B cell (primary cell): ENCODE measurements around the gene C12orf56. TPM values are rescaled to one million over a fixed set of nuclear protein-coding genes. Genes with fewer than 3 reads are reported as not detected.

Source experiments
- ATAC-seq: fragments of 200-7000 bp; cut with Tn5 transposase; one replicate; pipeline ENCODE4 v1.10.0; 2021; ENCODE audit warnings: low read depth, mild to moderate bottlenecking, moderate number of reproducible peaks, moderate library complexity
- CTCF ChIA-PET: fragments of 350-600 bp; sonication (Branson Sonifier 250); formaldehyde crosslinking; loops from one replicate; lab custom pipeline; 2021; ENCODE audit warnings: antibody characterized with exemption, inconsistent platforms; lab: Charles Lee
- POLR2A ChIA-PET: fragments of 350-600 bp; sonication (Branson Sonifier 250); formaldehyde crosslinking; loops from one replicate; lab custom pipeline; 2021; ENCODE audit warnings: antibody characterized with exemption; lab: Charles Lee
- DNase-seq: peaks from one replicate; pipeline ENCODE4 v3.0.0; 2013
- H2AFZ ChIP-seq: 2 replicates; pipeline ENCODE4 v1.6.1; 2012; ENCODE audit warnings: mild to moderate bottlenecking, low read depth, low read length; ENCODE audit not compliant: insufficient read depth, poor library complexity, severe bottlenecking
- H3K27ac ChIP-seq, 2 donors: 1 replicate in 1 of 2; 2 replicates in 1 of 2; pipeline ENCODE4 v1.5.1; 2012 to 2013; ENCODE audit warnings: low read length in 2 of 2, mild to moderate bottlenecking in 2 of 2, moderate library complexity in 1 of 2
- H3K27me3 ChIP-seq, 4 experiments: fragments of 200-600 bp in 1 of 4; sonication (generic) in 1 of 4; replicated peaks in 1 of 4; 1 replicate in 2 of 4; 2 replicates in 2 of 4; pipeline versions ENCODE4 v1.6.1 to v1.7.0; 2013 to 2016; ENCODE audit warnings: low read length in 3 of 4, mild to moderate bottlenecking in 2 of 4, mixed read lengths in 1 of 4, moderate library complexity in 1 of 4; ENCODE audit not compliant: insufficient read depth in 4 of 4, control insufficient read depth in 3 of 4; ENCODE audit errors: control extremely low read depth in 1 of 4
- H3K36me3 ChIP-seq, 2 experiments: replicated peaks in 1 of 2; 1 replicate in 1 of 2; 2 replicates in 1 of 2; pipeline versions ENCODE4 v1.6.1 to v1.7.1; 2013; ENCODE audit warnings: low read length in 1 of 2; ENCODE audit not compliant: insufficient read depth in 2 of 2, control insufficient read depth in 1 of 2; ENCODE audit errors: control extremely low read depth in 1 of 2, extremely low read depth in 1 of 2
- H3K4me1 ChIP-seq, 2 donors: fragments of 200-600 bp in 1 of 2; sonication (generic) in 1 of 2; 1 replicate in 1 of 2; 2 replicates in 1 of 2; pipeline versions ENCODE4 v1.5.1 to v1.6.1; 2013 to 2017; ENCODE audit warnings: low read length in 2 of 2; ENCODE audit not compliant: control insufficient read depth in 2 of 2, insufficient read depth in 2 of 2
- H3K4me2 ChIP-seq: replicated peaks from 2 replicates; pipeline ENCODE3; 2012; ENCODE audit warnings: mild to moderate bottlenecking, low read depth, low read length; ENCODE audit not compliant: poor library complexity, severe bottlenecking
- H3K4me3 ChIP-seq, 5 experiments: fragments of 200-600 bp in 1 of 5; sonication (generic) in 1 of 5; 1 replicate in 3 of 5; 2 replicates in 2 of 5; pipeline versions ENCODE4 v1.5.1 to v1.7.0; 2011 to 2016; ENCODE audit warnings: low read length in 4 of 5, mild to moderate bottlenecking in 4 of 5, low read depth in 2 of 5, control low read depth in 1 of 5, moderate library complexity in 1 of 5; ENCODE audit not compliant: insufficient read depth in 1 of 5; ENCODE audit errors: control extremely low read depth in 1 of 5, extremely low read depth in 1 of 5
- H3K79me2 ChIP-seq: fragments of 200-600 bp; sonication (generic); one replicate; pipeline ENCODE4 v1.6.0; 2016; ENCODE audit warnings: low read length; ENCODE audit not compliant: control insufficient read depth, insufficient read depth
- H3K9ac ChIP-seq: fragments of 200-600 bp; sonication (generic); 2 replicates; pipeline ENCODE4 v1.6.1; 2017; ENCODE audit warnings: mild to moderate bottlenecking, low read length, moderate library complexity
- H3K9me3 ChIP-seq, 3 donors: one replicate each; pipeline versions ENCODE4 v1.6.1 to v1.7.1; 2013; ENCODE audit warnings: low read length in 2 of 3; ENCODE audit not compliant: control insufficient read depth in 2 of 3, insufficient read depth in 1 of 3; ENCODE audit errors: control extremely low read depth in 1 of 3
- H4K20me1 ChIP-seq: 2 replicates; pipeline ENCODE4 v1.6.0; 2012; ENCODE audit warnings: mild to moderate bottlenecking, low read length; ENCODE audit not compliant: insufficient read depth, control insufficient read depth, poor library complexity, severe bottlenecking
- H3K27ac Mint-ChIP-seq: one replicate; pipeline ENCODE4 v1.8.0; 2021; ENCODE audit warnings: mixed read lengths
- H3K27me3 Mint-ChIP-seq: one replicate; pipeline ENCODE4 v1.8.0; 2021; ENCODE audit warnings: mixed read lengths
- H3K4me1 Mint-ChIP-seq: one replicate; pipeline ENCODE4 v1.8.0; 2021; ENCODE audit warnings: mixed read lengths
- H3K4me3 Mint-ChIP-seq: one replicate; pipeline ENCODE4 v1.8.0; 2021; ENCODE audit warnings: mixed read lengths
- H3K9me3 Mint-ChIP-seq: one replicate; pipeline ENCODE4 v1.8.0; 2022; ENCODE audit warnings: mixed read lengths; ENCODE audit not compliant: insufficient read depth
- EZH2 ChIP-seq: IDR thresholded peaks from 2 replicates; pipeline ENCODE4 v1.6.1; 2012; ENCODE audit warnings: borderline replicate concordance, low read depth, mild to moderate bottlenecking, moderate library complexity, low read length; ENCODE audit not compliant: insufficient read depth, poor library complexity, severe bottlenecking
- WGBS: methylation state at CpG from one replicate; pipeline ENCODE4 v1.1.5; 2013; ENCODE audit warnings: missing lambda C conversion rate; ENCODE audit not compliant: insufficient coverage; 5-methylcytosine and 5-hydroxymethylcytosine counted together
- intact Hi-C: fragments of 100-400 bp; cut with micrococcal nuclease; formaldehyde crosslinking; loops from one replicate; pipeline ENCODE4 v1.10.0; 2022
- polyA plus RNA-seq: library from polyadenylated mRNA; depleted of rRNA; stranded (reverse); fragments of >200 nt; gene quantifications from 2 replicates; pipeline ENCODE4 v1.2.3, GENCODE V29; 2012
- total RNA-seq, 2 donors: library from RNA; stranded (reverse); fragments of 120-200 nt in 1 of 2; gene quantifications; 1 replicate in 1 of 2; 2 replicates in 1 of 2; pipeline versions ENCODE4 v1.2.3 to v1.2.4, GENCODE V29; 2013 to 2022
- TF ChIP-seq, protein P1 (sequence below): fragments of 200-600 bp; IDR thresholded peaks from one replicate; pipeline ENCODE4 v1.8.0; 2022; ENCODE audit warnings: antibody characterized with exemption, mild to moderate bottlenecking

Gene C12orf56
- total and polyA plus RNA-seq, 2 donors (not counting 1 experiment from before 2014, with no cell fraction given), result not detected

DNA sequence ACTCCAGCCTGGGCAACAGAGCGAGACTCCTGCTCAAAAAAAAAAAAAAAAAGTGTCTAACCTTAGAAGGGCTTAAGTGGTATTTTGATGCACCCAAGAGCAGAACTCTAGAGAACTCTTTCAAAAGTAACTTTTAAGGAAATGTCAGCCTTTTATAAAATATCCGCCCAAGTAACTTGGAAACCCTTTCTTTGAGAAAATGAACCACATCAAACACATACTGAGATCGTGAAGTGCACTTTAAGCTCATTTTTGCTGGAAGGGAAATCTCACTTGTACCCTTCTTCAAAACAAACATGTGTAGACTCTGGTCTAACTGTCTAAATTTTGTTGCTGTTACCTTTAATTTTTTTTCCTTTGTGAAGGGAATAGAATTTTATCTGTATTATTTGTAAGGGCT is 5.5 kb downstream of the C12orf56 start:
- no peak overlapping the region for H3K27ac ChIP-seq

DNA sequence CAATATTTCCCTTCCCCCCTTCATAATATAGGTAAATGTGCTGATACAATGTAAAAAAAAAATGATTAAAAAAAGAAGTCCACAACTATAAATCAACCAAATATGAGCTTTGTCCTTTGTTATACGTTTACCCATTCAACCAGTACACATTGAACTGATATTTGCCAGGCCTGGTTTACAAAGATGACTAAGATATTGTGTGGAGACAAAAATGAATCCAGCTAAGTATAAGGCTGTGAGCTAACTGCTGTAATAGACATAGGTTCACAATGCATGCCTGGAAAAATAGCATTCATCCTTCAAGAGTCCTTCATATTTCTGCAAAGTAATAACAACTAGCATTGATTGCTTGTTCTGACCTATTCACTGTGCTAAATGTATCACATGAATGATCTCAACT is 6.9 kb downstream of the C12orf56 start:
- Histone ChIP-seq H3K27ac (no peak overlapping the region), H3K9me3 (peaks cover 0 to 10% (median 4%) of the 10 kb centered on the region in 3 donors), H3K79me2 (no peaks in the 10 kb centered on the region), H3K36me3 (no peaks in the 10 kb centered on the region), H3K9ac (no peak overlapping the region), H4K20me1 (no peaks in the 10 kb centered on the region), H3K4me2 (no peak overlapping the region), H3K4me1 (no peaks in the 10 kb centered on the region), H2AFZ (no peak overlapping the region), H3K27me3 (no peaks in the 10 kb centered on the region), H3K4me3 (no peak overlapping the region)
- ChIA-PET CTCF (no interaction called here), POLR2A (no interaction called here)
- Mint-ChIP-seq H3K27ac (no peak overlapping the region), H3K4me1 (no peaks in the 10 kb centered on the region), H3K9me3 (peaks cover 7% of the 10 kb centered on the region), H3K27me3 (peaks cover 16% of the 10 kb centered on the region), H3K4me3 (no peak overlapping the region)
- ATAC-seq, result no peak
- no peak for DNase-seq
- intact Hi-C loops, result no loop called here
- no peak for TF ChIP-seq EZH2
- TF ChIP-seq, protein P1, sequence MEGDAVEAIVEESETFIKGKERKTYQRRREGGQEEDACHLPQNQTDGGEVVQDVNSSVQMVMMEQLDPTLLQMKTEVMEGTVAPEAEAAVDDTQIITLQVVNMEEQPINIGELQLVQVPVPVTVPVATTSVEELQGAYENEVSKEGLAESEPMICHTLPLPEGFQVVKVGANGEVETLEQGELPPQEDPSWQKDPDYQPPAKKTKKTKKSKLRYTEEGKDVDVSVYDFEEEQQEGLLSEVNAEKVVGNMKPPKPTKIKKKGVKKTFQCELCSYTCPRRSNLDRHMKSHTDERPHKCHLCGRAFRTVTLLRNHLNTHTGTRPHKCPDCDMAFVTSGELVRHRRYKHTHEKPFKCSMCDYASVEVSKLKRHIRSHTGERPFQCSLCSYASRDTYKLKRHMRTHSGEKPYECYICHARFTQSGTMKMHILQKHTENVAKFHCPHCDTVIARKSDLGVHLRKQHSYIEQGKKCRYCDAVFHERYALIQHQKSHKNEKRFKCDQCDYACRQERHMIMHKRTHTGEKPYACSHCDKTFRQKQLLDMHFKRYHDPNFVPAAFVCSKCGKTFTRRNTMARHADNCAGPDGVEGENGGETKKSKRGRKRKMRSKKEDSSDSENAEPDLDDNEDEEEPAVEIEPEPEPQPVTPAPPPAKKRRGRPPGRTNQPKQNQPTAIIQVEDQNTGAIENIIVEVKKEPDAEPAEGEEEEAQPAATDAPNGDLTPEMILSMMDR, result no peak
- no CpG with 5 or more reads among the region's 1 CpG for WGBS

More for the DNA sequence above, 5.5 kb downstream of the C12orf56 start:
- no peaks in the 10 kb centered on the region for H3K79me2 ChIP-seq
- no peaks in the 10 kb centered on the region for H3K36me3 ChIP-seq
- no peaks in the 10 kb centered on the region for H4K20me1 ChIP-seq
- ChIA-PET POLR2A (no interaction called here), CTCF (no interaction called here)
- TF ChIP-seq, protein P1, result no peak
- TF ChIP-seq EZH2, result no peak
- no peak overlapping the region for H2AFZ ChIP-seq
- DNase-seq, result no peak
- intact Hi-C loops, result no loop called here
- no peak overlapping the region for H3K4me2 ChIP-seq
- Mint-ChIP-seq H3K27ac (no peak overlapping the region), H3K9me3 (peaks cover 7% of the 10 kb centered on the region), H3K27me3 (peaks cover 21% of the 10 kb centered on the region), H3K4me1 (peaks cover 3% of the 10 kb centered on the region), H3K4me3 (no peak overlapping the region)
- no peak for ATAC-seq
- no peak overlapping the region for H3K9ac ChIP-seq
- no peak overlapping the region for H3K4me3 ChIP-seq
- H3K27me3 ChIP-seq, result peaks cover 0 to 10% (median 2%) of the 10 kb centered on the region in 4 experiments
- WGBS, result 75% methylated on average over 2 of the region's 3 CpGs
- peaks cover 0 to 3% of the 10 kb centered on the region in 2 donors for H3K4me1 ChIP-seq
- H3K9me3 ChIP-seq, result peaks cover 0 to 10% (median 4%) of the 10 kb centered on the region in 3 donors
